Aorta (tissue), 5 donors: ENCODE measurements around the gene PDE4D. TPM values are rescaled to one million over a fixed set of nuclear protein-coding genes. Genes with fewer than 3 reads are reported as not detected.

ENCODE experiments used
- ATAC-seq: fragments of 200-7000 bp; cut with Tn5 transposase; one replicate; pipeline ENCODE4 v1.9.1; 2022; ENCODE audit warnings: moderate library complexity; ENCODE audit not compliant: low FRiP score
- DNase-seq, 2 donors: peaks; one replicate each; pipeline ENCODE4 v3.0.0-alpha.2; 2020
- H3K27ac ChIP-seq, 2 donors: one replicate each; pipeline ENCODE4 v1.5.1; 2013; ENCODE audit warnings: low read length in 2 of 2, mild to moderate bottlenecking in 2 of 2, moderate library complexity in 2 of 2, control low read depth in 1 of 2, inconsistent platforms in 1 of 2, low read depth in 1 of 2
- H3K27me3 ChIP-seq, 2 donors: one replicate each; pipeline ENCODE4 v1.6.1; 2013; ENCODE audit warnings: control low read depth in 1 of 2, low read length in 1 of 2, mild to moderate bottlenecking in 1 of 2, moderate library complexity in 1 of 2; ENCODE audit not compliant: insufficient read depth in 2 of 2, control insufficient read depth in 1 of 2
- H3K36me3 ChIP-seq, 2 donors: one replicate each; pipeline ENCODE4 v1.6.1; 2013; ENCODE audit warnings: control low read depth in 1 of 2, low read length in 1 of 2, mild to moderate bottlenecking in 1 of 2; ENCODE audit not compliant: insufficient read depth in 2 of 2, control insufficient read depth in 1 of 2
- H3K4me1 ChIP-seq, 2 donors: one replicate each; pipeline ENCODE4 v1.6.1; 2013; ENCODE audit warnings: low read length in 2 of 2, control low read depth in 1 of 2, mild to moderate bottlenecking in 1 of 2, moderate library complexity in 1 of 2; ENCODE audit not compliant: insufficient read depth in 2 of 2, control insufficient read depth in 1 of 2
- H3K4me3 ChIP-seq, 2 donors: one replicate each; pipeline ENCODE4 v1.5.1; 2013; ENCODE audit warnings: low read length in 2 of 2, control low read depth in 1 of 2, mild to moderate bottlenecking in 1 of 2
- H3K9me3 ChIP-seq: one replicate; pipeline ENCODE4 v1.6.1; 2013; ENCODE audit warnings: mild to moderate bottlenecking, low read length; ENCODE audit not compliant: control insufficient read depth
- WGBS, 2 donors: extraction: QIAGEN DNeasy Blood & Tissue Kit; methylation state at CpG; one replicate each; pipeline ENCODE4 v1.1.7; 2013; 5-methylcytosine and 5-hydroxymethylcytosine counted together
- intact Hi-C, 2 donors: fragments of 100-400 bp; cut with DNase I; formaldehyde crosslinking; loops; one replicate each; pipeline versions ENCODE4 v1.14.2 to v1.15.0; 2022
- polyA plus RNA-seq, 2 donors: library from polyadenylated mRNA; stranded (reverse); fragments of 200-250 nt; gene quantifications; one replicate each; pipeline ENCODE4 v1.2.3, GENCODE V29; 2013
- total RNA-seq, 2 donors: library from RNA; stranded (reverse); fragmentation: NEBNext Ultra II Directional; extraction: Animal tissue kit (Norgen Biotek cat#: 25700); gene quantifications; one replicate each; pipeline ENCODE4 v1.2.1, GENCODE V29; 2021
- donor health status: healthy with polysubstance abuse.
- donor health status: Bipolar disorder and iron deficiency.
- donor health status: DM: no; HTN: no; CAD: no.
- donor health status: DM: no; HTN: no; CAD: no.
- donor health status: DM: yes; HTN: yes; CAD: no.

PDE4D gene
- total and polyA plus RNA-seq, 4 donors: 2.4 to 112 (median 33.3) TPM

GRCh38 chr5:59640411-59640810 lies 253.1 kb downstream of the PDE4D start:
- Histone ChIP-seq H3K4me1 (no peaks in the 10 kb centered on the region), H3K27ac (no peak overlapping the region), H3K27me3 (no peaks in the 10 kb centered on the region), H3K9me3 (no peaks in the 10 kb centered on the region), H3K36me3 (no peaks in the 10 kb centered on the region), H3K4me3 (no peak overlapping the region)
- no peak for ATAC-seq
- 87 to 91% methylated on average over 1 of the region's 1 CpG for WGBS, 2 donors
- intact Hi-C loops: no loop called here
- DNase-seq: no peak

GRCh38 chr5:59637884-59638580 lies 255.5 kb downstream of the PDE4D start:
- Histone ChIP-seq H3K4me1 (no peaks in the 10 kb centered on the region), H3K27me3 (no peaks in the 10 kb centered on the region), H3K9me3 (no peaks in the 10 kb centered on the region), H3K27ac (no peak overlapping the region), H3K4me3 (no peak overlapping the region), H3K36me3 (no peaks in the 10 kb centered on the region)
- intact Hi-C loops: no loop called here
- ATAC-seq: no peak
- 57 to 61% methylated on average over 4 of the region's 4 CpGs for WGBS, 2 donors
- no peak for DNase-seq

- Histone ChIP-seq H3K27me3 (no peaks in the 10 kb centered on the region), H3K36me3 (no peaks in the 10 kb centered on the region), H3K9me3 (no peaks in the 10 kb centered on the region), H3K4me3 (no peak overlapping the region), H3K27ac (no peak overlapping the region), H3K4me1 (no peaks in the 10 kb centered on the region)
- ATAC-seq (no peak), DNase-seq (no peak)
- intact Hi-C loops: no loop called here
- WGBS, 2 donors: 92 to 96% methylated on average over 4 of the region's 4 CpGs
These were observed 264.0 kb downstream of the PDE4D start for GRCh38 chr5:59629561-59629960.

- Histone ChIP-seq H3K36me3 (no peaks in the 10 kb centered on the region), H3K9me3 (no peaks in the 10 kb centered on the region), H3K4me1 (no peaks in the 10 kb centered on the region), H3K27me3 (no peaks in the 10 kb centered on the region), H3K4me3 (no peak overlapping the region), H3K27ac (no peak overlapping the region)
- ATAC-seq (no peak), DNase-seq (no peak)
- 26 to 34% methylated on average over 2 of the region's 2 CpGs for WGBS, 2 donors
- intact Hi-C loops: no loop called here
These were observed 265.3 kb downstream of the PDE4D start for GRCh38 chr5:59628062-59628828.

GRCh38 chr5:59624898-59625297 lies 268.6 kb downstream of the PDE4D start:
- Histone ChIP-seq H3K4me1 (peaks cover 0 to 2% of the 10 kb centered on the region in 2 donors), H3K9me3 (no peaks in the 10 kb centered on the region), H3K36me3 (no peaks in the 10 kb centered on the region), H3K27me3 (no peaks in the 10 kb centered on the region), H3K4me3 (no peak overlapping the region), H3K27ac (no peak overlapping the region)
- DNase-seq (no peak), ATAC-seq (no peak)
- WGBS, 2 donors: 81 to 85% methylated on average over 2 of the region's 2 CpGs
- intact Hi-C loops: no loop called here

- Histone ChIP-seq H3K27ac (no peak overlapping the region), H3K36me3 (no peaks in the 10 kb centered on the region), H3K27me3 (no peaks in the 10 kb centered on the region), H3K4me1 (peaks cover 0 to 2% of the 10 kb centered on the region in 2 donors), H3K9me3 (no peaks in the 10 kb centered on the region), H3K4me3 (no peak overlapping the region)
- WGBS, 2 donors: 80 to 82% methylated on average over 2 of the region's 2 CpGs
- intact Hi-C loops: no loop called here
- ATAC-seq: no peak
- DNase-seq: no peak
These were observed 270.7 kb downstream of the PDE4D start for GRCh38 chr5:59622848-59623247.

GRCh38 chr5:59621477-59621876 lies 272.0 kb downstream of the PDE4D start:
- H3K36me3 ChIP-seq: no peaks in the 10 kb centered on the region
- peaks cover 0 to 5% of the 10 kb centered on the region in 2 donors for H3K4me1 ChIP-seq
- intact Hi-C loops: no loop called here
- DNase-seq (no peak), ATAC-seq (no peak)
- no peaks in the 10 kb centered on the region for H3K9me3 ChIP-seq
- H3K27me3 ChIP-seq: no peaks in the 10 kb centered on the region
- H3K27ac ChIP-seq: no peak overlapping the region
- H3K4me3 ChIP-seq: no peak overlapping the region

- H3K27me3 ChIP-seq: no peaks in the 10 kb centered on the region
- DNase-seq: no peak
- H3K27ac ChIP-seq: no peak overlapping the region
- intact Hi-C loops: no loop called here
- peaks cover 0 to 5% of the 10 kb centered on the region in 2 donors for H3K4me1 ChIP-seq
- H3K36me3 ChIP-seq: no peaks in the 10 kb centered on the region
- no peak for ATAC-seq
- H3K4me3 ChIP-seq: no peak overlapping the region
- no peaks in the 10 kb centered on the region for H3K9me3 ChIP-seq
These were observed 272.9 kb downstream of the PDE4D start for GRCh38 chr5:59620535-59621212.
